ENCODE results near the gene RXRG.

The RXRG gene

GRCh38 chr1:165451691-165452090, 6.8 kb upstream of the RXRG start:
- no peaks in the 10 kb centered on the region for H3K36me3 ChIP-seq (ENCODE audit: control insufficient read depth in 2 of 2, insufficient read depth in 2 of 2, low read length in 2 of 2)
- no peak overlapping the region for H3K27ac ChIP-seq (ENCODE audit: low read length)
- no peaks in the 10 kb centered on the region for H3K4me1 ChIP-seq (ENCODE audit: control insufficient read depth, insufficient read depth, low read length)
- H3K9me3 ChIP-seq (ENCODE audit: control insufficient read depth in 2 of 2, low read length in 2 of 2), result no peaks in the 10 kb centered on the region
- H3K27me3 ChIP-seq (ENCODE audit: control insufficient read depth in 1 of 2, insufficient read depth in 2 of 2, low read length in 2 of 2), result peaks cover 0 to 2% of the 10 kb centered on the region in 2 donors
- no peak overlapping the region for H3K9ac ChIP-seq (ENCODE audit: low read length in 2 of 2)
- no peak overlapping the region for H3K4me3 ChIP-seq (ENCODE audit: low read length in 2 of 2)

GRCh38 chr1:165449131-165449530, 4.2 kb upstream of the RXRG start:
- Histone ChIP-seq H3K9ac (ENCODE audit: low read length in 2 of 2) (no peak overlapping the region), H3K4me3 (ENCODE audit: low read length in 2 of 2) (no peak overlapping the region), H3K9me3 (ENCODE audit: control insufficient read depth in 2 of 2, low read length in 2 of 2) (no peaks in the 10 kb centered on the region), H3K4me1 (ENCODE audit: control insufficient read depth, insufficient read depth, low read length) (peaks cover 6% of the 10 kb centered on the region), H3K27me3 (ENCODE audit: control insufficient read depth in 1 of 2, insufficient read depth in 2 of 2, low read length in 2 of 2) (peaks cover 17 to 21% of the 10 kb centered on the region in 2 donors), H3K27ac (ENCODE audit: low read length) (no peak overlapping the region), H3K36me3 (ENCODE audit: control insufficient read depth in 2 of 2, insufficient read depth in 2 of 2, low read length in 2 of 2) (no peaks in the 10 kb centered on the region)

- peaks cover 37 to 46% of the 10 kb centered on the region in 2 donors for H3K27me3 ChIP-seq (ENCODE audit: control insufficient read depth in 1 of 2, insufficient read depth in 2 of 2, low read length in 2 of 2)
- no peaks in the 10 kb centered on the region for H3K36me3 ChIP-seq (ENCODE audit: control insufficient read depth in 2 of 2, insufficient read depth in 2 of 2, low read length in 2 of 2)
- no peaks in the 10 kb centered on the region for H3K9me3 ChIP-seq (ENCODE audit: control insufficient read depth in 2 of 2, low read length in 2 of 2)
- H3K4me3 ChIP-seq (ENCODE audit: low read length in 2 of 2), result peak overlapping the region in 1 of 2 donors; percentile 64
- peaks cover 8% of the 10 kb centered on the region for H3K4me1 ChIP-seq (ENCODE audit: control insufficient read depth, insufficient read depth, low read length)
- peak overlapping the region; percentile 11 for H3K27ac ChIP-seq (ENCODE audit: low read length)
- H3K9ac ChIP-seq (ENCODE audit: low read length in 2 of 2), result no peak overlapping the region
These were observed 462 bp upstream of the RXRG start for GRCh38 chr1:165445388-165445787.

- Histone ChIP-seq H3K36me3 (ENCODE audit: control insufficient read depth in 2 of 2, insufficient read depth in 2 of 2, low read length in 2 of 2) (no peaks in the 10 kb centered on the region), H3K4me1 (ENCODE audit: control insufficient read depth, insufficient read depth, low read length) (peaks cover 8% of the 10 kb centered on the region), H3K27ac (ENCODE audit: low read length) (no peak overlapping the region), H3K4me3 (ENCODE audit: low read length in 2 of 2) (peak overlapping the region; percentile 47 to 51), H3K27me3 (ENCODE audit: control insufficient read depth in 1 of 2, insufficient read depth in 2 of 2, low read length in 2 of 2) (peaks cover 37 to 48% of the 10 kb centered on the region in 2 donors), H3K9me3 (ENCODE audit: control insufficient read depth in 2 of 2, low read length in 2 of 2) (no peaks in the 10 kb centered on the region), H3K9ac (ENCODE audit: low read length in 2 of 2) (peak overlapping the region; percentile 14 to 29)
These were observed 1.2 kb downstream of the RXRG start for GRCh38 chr1:165443539-165444311.

- Histone ChIP-seq H3K9me3 (ENCODE audit: control insufficient read depth in 2 of 2, low read length in 2 of 2) (no peaks in the 10 kb centered on the region), H3K27ac (ENCODE audit: low read length) (no peak overlapping the region), H3K4me3 (ENCODE audit: low read length in 2 of 2) (no peak overlapping the region), H3K36me3 (ENCODE audit: control insufficient read depth in 2 of 2, insufficient read depth in 2 of 2, low read length in 2 of 2) (no peaks in the 10 kb centered on the region), H3K27me3 (ENCODE audit: control insufficient read depth in 1 of 2, insufficient read depth in 2 of 2, low read length in 2 of 2) (peaks cover 37 to 48% of the 10 kb centered on the region in 2 donors), H3K9ac (ENCODE audit: low read length in 2 of 2) (no peak overlapping the region), H3K4me1 (ENCODE audit: control insufficient read depth, insufficient read depth, low read length) (peaks cover 8% of the 10 kb centered on the region)
These were observed 2.3 kb downstream of the RXRG start for GRCh38 chr1:165442653-165443052.

- H3K4me1 ChIP-seq (ENCODE audit: control insufficient read depth, insufficient read depth, low read length), result peaks cover 8% of the 10 kb centered on the region
- H3K36me3 ChIP-seq (ENCODE audit: control insufficient read depth in 2 of 2, insufficient read depth in 2 of 2, low read length in 2 of 2), result no peaks in the 10 kb centered on the region
- no peak overlapping the region for H3K9ac ChIP-seq (ENCODE audit: low read length in 2 of 2)
- no peaks in the 10 kb centered on the region for H3K9me3 ChIP-seq (ENCODE audit: control insufficient read depth in 2 of 2, low read length in 2 of 2)
- H3K27me3 ChIP-seq (ENCODE audit: control insufficient read depth in 1 of 2, insufficient read depth in 2 of 2, low read length in 2 of 2), result peaks cover 37 to 46% of the 10 kb centered on the region in 2 donors
- H3K4me3 ChIP-seq (ENCODE audit: low read length in 2 of 2), result no peak overlapping the region
- H3K27ac ChIP-seq (ENCODE audit: low read length), result no peak overlapping the region
These were observed 2.9 kb downstream of the RXRG start for GRCh38 chr1:165442053-165442452.

GRCh38 chr1:165441166-165441880, 3.6 kb downstream of the RXRG start:
- peaks cover 8% of the 10 kb centered on the region for H3K4me1 ChIP-seq (ENCODE audit: control insufficient read depth, insufficient read depth, low read length)
- H3K27ac ChIP-seq (ENCODE audit: low read length), result no peak overlapping the region
- H3K4me3 ChIP-seq (ENCODE audit: low read length in 2 of 2), result no peak overlapping the region
- H3K36me3 ChIP-seq (ENCODE audit: control insufficient read depth in 2 of 2, insufficient read depth in 2 of 2, low read length in 2 of 2), result no peaks in the 10 kb centered on the region
- peaks cover 37 to 46% of the 10 kb centered on the region in 2 donors for H3K27me3 ChIP-seq (ENCODE audit: control insufficient read depth in 1 of 2, insufficient read depth in 2 of 2, low read length in 2 of 2)
- H3K9me3 ChIP-seq (ENCODE audit: control insufficient read depth in 2 of 2, low read length in 2 of 2), result no peaks in the 10 kb centered on the region
- H3K9ac ChIP-seq (ENCODE audit: low read length in 2 of 2), result no peak overlapping the region

GRCh38 chr1:165439330-165439729, 5.6 kb downstream of the RXRG start:
- H3K9ac ChIP-seq (ENCODE audit: low read length in 2 of 2), result no peak overlapping the region
- H3K4me1 ChIP-seq (ENCODE audit: control insufficient read depth, insufficient read depth, low read length), result peaks cover 3% of the 10 kb centered on the region
- H3K36me3 ChIP-seq (ENCODE audit: control insufficient read depth in 2 of 2, insufficient read depth in 2 of 2, low read length in 2 of 2), result no peaks in the 10 kb centered on the region
- H3K27me3 ChIP-seq (ENCODE audit: control insufficient read depth in 1 of 2, insufficient read depth in 2 of 2, low read length in 2 of 2), result peaks cover 21 to 32% of the 10 kb centered on the region in 2 donors
- no peaks in the 10 kb centered on the region for H3K9me3 ChIP-seq (ENCODE audit: control insufficient read depth in 2 of 2, low read length in 2 of 2)
- no peak overlapping the region for H3K27ac ChIP-seq (ENCODE audit: low read length)
- H3K4me3 ChIP-seq (ENCODE audit: low read length in 2 of 2), result no peak overlapping the region

- Histone ChIP-seq H3K27ac (ENCODE audit: low read length) (no peak overlapping the region), H3K4me3 (ENCODE audit: low read length in 2 of 2) (no peak overlapping the region), H3K36me3 (ENCODE audit: control insufficient read depth in 2 of 2, insufficient read depth in 2 of 2, low read length in 2 of 2) (no peaks in the 10 kb centered on the region), H3K4me1 (ENCODE audit: control insufficient read depth, insufficient read depth, low read length) (no peaks in the 10 kb centered on the region), H3K9me3 (ENCODE audit: control insufficient read depth in 2 of 2, low read length in 2 of 2) (no peaks in the 10 kb centered on the region), H3K27me3 (ENCODE audit: control insufficient read depth in 1 of 2, insufficient read depth in 2 of 2, low read length in 2 of 2) (peaks cover 5 to 16% of the 10 kb centered on the region in 2 donors), H3K9ac (ENCODE audit: low read length in 2 of 2) (no peak overlapping the region)
These were observed 7.9 kb downstream of the RXRG start for GRCh38 chr1:165436994-165437393.

GRCh38 chr1:165435801-165436200, 9.1 kb downstream of the RXRG start:
- Histone ChIP-seq H3K36me3 (ENCODE audit: control insufficient read depth in 2 of 2, insufficient read depth in 2 of 2, low read length in 2 of 2) (no peaks in the 10 kb centered on the region), H3K27me3 (ENCODE audit: control insufficient read depth in 1 of 2, insufficient read depth in 2 of 2, low read length in 2 of 2) (peaks cover under 1 to 6% of the 10 kb centered on the region in 2 donors), H3K4me1 (ENCODE audit: control insufficient read depth, insufficient read depth, low read length) (no peaks in the 10 kb centered on the region), H3K9me3 (ENCODE audit: control insufficient read depth in 2 of 2, low read length in 2 of 2) (no peaks in the 10 kb centered on the region), H3K27ac (ENCODE audit: low read length) (no peak overlapping the region), H3K4me3 (ENCODE audit: low read length in 2 of 2) (no peak overlapping the region), H3K9ac (ENCODE audit: low read length in 2 of 2) (no peak overlapping the region)

- H3K9me3 ChIP-seq (ENCODE audit: control insufficient read depth in 2 of 2, low read length in 2 of 2), result no peaks in the 10 kb centered on the region
- no peaks in the 10 kb centered on the region for H3K4me1 ChIP-seq (ENCODE audit: control insufficient read depth, insufficient read depth, low read length)
- no peaks in the 10 kb centered on the region for H3K36me3 ChIP-seq (ENCODE audit: control insufficient read depth in 2 of 2, insufficient read depth in 2 of 2, low read length in 2 of 2)
- H3K4me3 ChIP-seq (ENCODE audit: low read length in 2 of 2), result no peak overlapping the region
- H3K9ac ChIP-seq (ENCODE audit: low read length in 2 of 2), result no peak overlapping the region
- peaks cover 0 to 3% of the 10 kb centered on the region in 2 donors for H3K27me3 ChIP-seq (ENCODE audit: control insufficient read depth in 1 of 2, insufficient read depth in 2 of 2, low read length in 2 of 2)
- H3K27ac ChIP-seq (ENCODE audit: low read length), result no peak overlapping the region
These were observed 10.6 kb downstream of the RXRG start for GRCh38 chr1:165434281-165434680.

All from stomach smooth muscle (tissue), 2 donors.